Measurements from ENCODE around the gene B4GALT1.

- TF ChIP-seq CTCF (IDR thresholded peaks at IDR 0.05) (no peak), POLR2A (IDR thresholded peaks at IDR 0.05) (no peak)
These were observed 30.1 kb downstream of the B4GALT1 start for GRCh38 chr9:33136721-33137670.

Measured in uterus (tissue), 2 donors.